HepG2 (cell line): ENCODE data around the gene ORMDL2. TPM values are rescaled to one million over a fixed set of nuclear protein-coding genes. Genes with fewer than 3 reads are reported as not detected.

Experiments
- ATAC-seq: fragments of 200-7000 bp; cut with Tn5 transposase; 3 replicates; pipeline ENCODE4 v1.9.1; 2020; ENCODE audit warnings: mild to moderate bottlenecking, moderate library complexity
- BruUV-seq: library from RNA; stranded (reverse); fragments of 400-500 nt; replicated peaks from 2 replicates; lab custom pipeline; 2021; lab: Mats Ljungman, UMichigan
- CTCF ChIA-PET: fragments of 300-600 bp; formaldehyde crosslinking; extraction: SDS; loops from one replicate; lab custom pipeline; 2021; ENCODE audit warnings: low total read pairs, inconsistent platforms, low intra/inter-chr PET ratio; lab: Yijun Ruan, JAX
- POLR2A ChIA-PET: fragments of 350-600 bp; sonication (Branson Sonifier 250); formaldehyde crosslinking; loops from one replicate; lab custom pipeline; 2020; ENCODE audit warnings: antibody characterized with exemption, inconsistent platforms; lab: Yijun Ruan, JAX
- DNase-seq: peaks from one replicate; pipeline ENCODE4 v3.0.0-alpha.2; 2015; ENCODE audit warnings: low spot score
- FAIRE-seq: peaks from 3 replicates; lab custom pipeline; 2011; peaks lifted over from hg19 to GRCh38; lab: Jason Lieb, UNC
- H2AFZ ChIP-seq: one replicate; pipeline ENCODE4 v1.6.1; 2011; ENCODE audit warnings: low read length, inconsistent platforms
- H3K27ac ChIP-seq: fragments of 300-600 bp; 3 replicates; pipeline ENCODE4 v1.8.0; 2011; ENCODE audit warnings: mixed run types, mild to moderate bottlenecking, mixed read lengths, low read length, inconsistent platforms; ENCODE audit not compliant: insufficient read depth; ENCODE audit errors: extremely low read length
- H3K27me3 ChIP-seq, 2 experiments: fragments of 200-600 bp in 1 of 2; 2 replicates in 1 of 2; 3 replicates in 1 of 2; pipeline versions ENCODE4 v1.6.0 to v1.8.0; 2011; ENCODE audit warnings: low read length in 2 of 2, mild to moderate bottlenecking in 2 of 2, moderate library complexity in 2 of 2, inconsistent platforms in 1 of 2; ENCODE audit not compliant: insufficient read depth in 2 of 2, control insufficient read depth in 1 of 2
- H3K36me3 ChIP-seq, 2 experiments: fragments of 200-600 bp in 1 of 2; replicated peaks in 1 of 2; 2 replicates in 1 of 2; 3 replicates in 1 of 2; pipeline versions ENCODE4 v1.5.1 to v1.8.0; 2011; ENCODE audit warnings: low read length in 2 of 2, inconsistent platforms in 1 of 2; ENCODE audit not compliant: insufficient read depth in 2 of 2, control insufficient read depth in 1 of 2
- H3K4me1 ChIP-seq: 2 replicates; pipeline ENCODE4 v1.5.1; 2012; ENCODE audit warnings: low read length, inconsistent platforms; ENCODE audit not compliant: insufficient read depth
- H3K4me2 ChIP-seq: 2 replicates; pipeline ENCODE4 v1.6.0; 2011; ENCODE audit warnings: low read depth, low read length, inconsistent platforms
- H3K4me3 ChIP-seq, 3 experiments: fragments of 200-600 bp in 1 of 3; sonication (generic), shearing (Covaris generic) in 1 of 3; replicated peaks in 1 of 3; 2 replicates each; pipeline ENCODE4 v1.5.1; 2011 to 2016; ENCODE audit warnings: low read length in 3 of 3, inconsistent platforms in 2 of 3, low read depth in 2 of 3, mild to moderate bottlenecking in 2 of 3, control low read depth in 1 of 3, mixed read lengths in 1 of 3; ENCODE audit not compliant: insufficient read depth in 1 of 3
- H3K79me2 ChIP-seq: one replicate; pipeline ENCODE4 v1.6.1; 2011; ENCODE audit warnings: low read length, inconsistent platforms; ENCODE audit not compliant: insufficient read depth
- H3K9ac ChIP-seq: 2 replicates; pipeline ENCODE4 v1.6.0; 2011; ENCODE audit warnings: mild to moderate bottlenecking, low read depth, low read length, inconsistent platforms; ENCODE audit not compliant: insufficient read depth
- H3K9me3 ChIP-seq: 2 replicates; pipeline ENCODE4 v1.5.1; 2012; ENCODE audit warnings: mild to moderate bottlenecking, low read length
- H4K20me1 ChIP-seq: 2 replicates; pipeline ENCODE4 v1.6.0; 2011; ENCODE audit warnings: inconsistent platforms, mild to moderate bottlenecking, low read length, moderate library complexity; ENCODE audit not compliant: insufficient read depth
- BHLHE40 ChIP-seq: IDR thresholded peaks from 2 replicates; pipeline ENCODE4 v1.6.1; 2011; ENCODE audit warnings: low read length, improper control_type of control experiment
- HCFC1 ChIP-seq: fragments of 150-350 bp; IDR thresholded peaks from 2 replicates; pipeline ENCODE4 v1.6.1; 2014; ENCODE audit warnings: low read depth, low read length
- HMG20B ChIP-seq: conservative IDR thresholded peaks from 2 replicates; pipeline ENCODE4 v1.6.1; 2016; ENCODE audit warnings: missing genetic modification reagents, missing compliant biosample characterization
- KDM6A ChIP-seq: IDR thresholded peaks from 2 replicates; pipeline ENCODE4 v1.6.1; 2016; ENCODE audit warnings: low read depth
- MAZ ChIP-seq, 2 experiments: sonication (generic) in 1 of 2; formaldehyde crosslinking in 1 of 2; IDR thresholded peaks; 2 replicates each; pipeline versions ENCODE4 v1.5.0 to v1.6.1; 2012 to 2020; ENCODE audit warnings: low read depth in 2 of 2, mild to moderate bottlenecking in 2 of 2, borderline replicate concordance in 1 of 2, improper control_type of control experiment in 1 of 2, low read length in 1 of 2, missing genetic modification reagents in 1 of 2, moderate library complexity in 1 of 2
- MEIS2 ChIP-seq: sonication (generic); formaldehyde crosslinking; IDR thresholded peaks from 2 replicates; pipeline ENCODE4 v1.9.0; 2021; ENCODE audit warnings: mild to moderate bottlenecking, missing genetic modification reagents
- MYNN ChIP-seq: sonication (generic); formaldehyde crosslinking; IDR thresholded peaks from 2 replicates; pipeline ENCODE4 v1.4.0; 2020; ENCODE audit warnings: mild to moderate bottlenecking, low read depth, missing genetic modification reagents
- NFE2 ChIP-seq: sonication (generic); formaldehyde crosslinking; IDR thresholded peaks from 2 replicates; pipeline ENCODE4 v1.4.0; 2020; ENCODE audit warnings: missing genetic modification reagents
- POLR2AphosphoS5 ChIP-seq: IDR thresholded peaks from 2 replicates; pipeline ENCODE4 v1.6.1; 2012; ENCODE audit warnings: low read depth, low read length
- ZNF264 ChIP-seq: sonication (generic); formaldehyde crosslinking; IDR thresholded peaks from 2 replicates; pipeline ENCODE4 v1.4.0; 2020; ENCODE audit warnings: missing genetic modification reagents
- ZNF329 ChIP-seq: sonication (generic); formaldehyde crosslinking; IDR thresholded peaks from 2 replicates; pipeline ENCODE4 v1.9.0; 2021; ENCODE audit warnings: low read depth, mild to moderate bottlenecking, missing genetic modification reagents
- ZNF354B ChIP-seq: sonication (generic); formaldehyde crosslinking; IDR thresholded peaks from 2 replicates; pipeline ENCODE4 v1.8.0; 2022; ENCODE audit warnings: mild to moderate bottlenecking, missing genetic modification reagents
- WGBS: methylation state at CpG from one replicate; pipeline ENCODE4 v1.1.6; 2017; ENCODE audit warnings: low lambda C conversion rate; 5-methylcytosine and 5-hydroxymethylcytosine counted together
- in situ Hi-C: cut with HindIII; loops from 2 replicates; pipeline ENCODE4 v1.10.0; 2017; ENCODE audit warnings: low pct_unique_long_range_greater_than_20kb; ENCODE audit not compliant: extremely low pct_ligation_motif_present
- intact Hi-C: fragments of 100-400 bp; cut with micrococcal nuclease; formaldehyde crosslinking; loops from one replicate; pipeline ENCODE4 v1.10.0; 2022; ENCODE audit not compliant: unreplicated experiment
- polyA plus RNA-seq, 8 experiments: library from polyadenylated mRNA; depleted of rRNA in 3 of 8; stranded (reverse) in 7 of 8; unstranded in 1 of 8; fragments of >200 nt; fragmentation: Illumina TruSeq in 4 of 8; extraction: Trizol in 4 of 8; gene quantifications; 2 replicates each; pipeline versions ENCODE4 v1.2.1 to v1.2.3, GENCODE V29; 2011 to 2016; ENCODE audit warnings: low read depth in 4 of 8, missing spikeins in 1 of 8, mixed read lengths in 1 of 8; ENCODE audit not compliant: insufficient read depth in 1 of 8
- total RNA-seq, 5 experiments: library from RNA; depleted of rRNA; stranded (reverse); fragments of >200 nt; fragmentation: Illumina TruSeq; extraction: Trizol; gene quantifications; 2 replicates each; pipeline ENCODE4 v1.2.3, GENCODE V29; 2016; ENCODE audit warnings: low read depth in 1 of 5
- TF ChIP-seq, protein P1 (sequence below): sonication (generic); formaldehyde crosslinking; IDR thresholded peaks from 2 replicates; pipeline ENCODE4 v1.4.0; 2020; ENCODE audit warnings: mild to moderate bottlenecking, missing genetic modification reagents
- TF ChIP-seq, protein P2 (sequence below): sonication (generic); formaldehyde crosslinking; IDR thresholded peaks from 2 replicates; pipeline ENCODE4 v1.5.1; 2020; ENCODE audit warnings: mild to moderate bottlenecking, missing genetic modification reagents, moderate library complexity

The ORMDL2 gene
- total and polyA plus RNA-seq, 2 of the 13 experiments (the other 11 are each of a cell fraction or from before 2014, with no cell fraction given) = 24.0 to 28.6 TPM

DNA sequence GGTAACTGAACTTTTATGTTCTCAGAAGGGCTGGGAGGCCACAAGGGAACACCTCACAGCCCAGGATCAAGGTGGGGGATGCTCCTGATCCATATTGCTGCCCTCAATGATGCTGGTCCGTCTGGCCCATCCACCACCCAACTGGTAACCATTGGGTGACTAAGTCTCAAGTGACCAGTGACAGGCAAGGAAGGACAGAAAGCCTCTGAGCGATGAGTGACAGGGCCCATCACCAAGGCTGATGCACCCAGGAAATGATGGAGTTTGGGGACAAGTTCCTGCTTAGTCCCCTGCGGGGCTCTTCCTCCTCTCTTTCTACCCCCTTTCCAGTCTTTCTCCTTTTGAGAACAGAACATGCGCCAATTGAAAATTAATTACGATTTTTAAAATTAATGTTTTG is 27.5 kb downstream of the ORMDL2 start (continued):
- no peak for TF ChIP-seq NFE2
- no peak for TF ChIP-seq HCFC1
- TF ChIP-seq, protein P1, sequence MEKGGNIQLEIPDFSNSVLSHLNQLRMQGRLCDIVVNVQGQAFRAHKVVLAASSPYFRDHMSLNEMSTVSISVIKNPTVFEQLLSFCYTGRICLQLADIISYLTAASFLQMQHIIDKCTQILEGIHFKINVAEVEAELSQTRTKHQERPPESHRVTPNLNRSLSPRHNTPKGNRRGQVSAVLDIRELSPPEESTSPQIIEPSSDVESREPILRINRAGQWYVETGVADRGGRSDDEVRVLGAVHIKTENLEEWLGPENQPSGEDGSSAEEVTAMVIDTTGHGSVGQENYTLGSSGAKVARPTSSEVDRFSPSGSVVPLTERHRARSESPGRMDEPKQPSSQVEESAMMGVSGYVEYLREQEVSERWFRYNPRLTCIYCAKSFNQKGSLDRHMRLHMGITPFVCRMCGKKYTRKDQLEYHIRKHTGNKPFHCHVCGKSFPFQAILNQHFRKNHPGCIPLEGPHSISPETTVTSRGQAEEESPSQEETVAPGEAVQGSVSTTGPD (CRISPR knock-in tag) = no peak
- no peak for TF ChIP-seq MYNN (CRISPR knock-in tag)
- TF ChIP-seq KDM6A (CRISPR knock-in tag) = no peak
- no peak for TF ChIP-seq HMG20B (CRISPR knock-in tag)

DNA sequence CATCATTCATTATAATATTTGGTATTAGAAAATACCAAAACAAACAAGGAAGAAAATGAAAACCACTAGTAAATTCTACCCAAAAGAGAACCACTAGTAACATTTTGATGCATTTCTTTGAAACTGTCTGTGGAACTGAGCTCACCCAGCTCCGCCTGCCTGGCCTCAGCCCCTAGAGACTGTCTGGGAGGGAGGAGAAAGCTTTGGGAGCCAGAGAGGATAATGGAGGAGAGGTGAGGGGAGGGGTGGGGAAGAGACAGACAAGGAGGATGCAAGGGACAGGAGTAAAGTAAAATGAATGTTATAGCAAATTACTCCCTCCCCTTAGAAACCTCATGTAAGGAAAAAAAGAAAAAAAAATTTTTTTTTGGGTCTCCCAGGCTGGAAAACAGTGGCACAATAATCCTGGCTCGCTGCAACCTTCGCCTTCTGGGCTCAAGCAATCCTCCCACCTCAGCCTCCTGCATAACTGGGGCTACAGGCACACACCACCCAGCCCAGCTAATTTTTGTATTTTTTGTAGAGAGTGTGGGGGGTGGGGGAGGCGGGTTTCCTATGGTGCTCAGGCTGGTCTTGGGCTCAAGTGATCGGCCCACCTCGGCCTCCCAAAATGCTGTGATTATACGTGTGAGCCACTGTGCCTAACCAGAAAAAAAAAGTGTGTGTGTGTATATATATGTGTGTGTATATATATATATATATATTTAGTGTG is 28.1 kb downstream of the ORMDL2 start:
- H4K20me1 ChIP-seq = no peaks in the 10 kb centered on the region
- peaks cover 1 to 18% of the 10 kb centered on the region in 2 experiments; a peak in 3 of 5 replicates for H3K27me3 ChIP-seq
- H3K4me3 ChIP-seq = no peak overlapping the region
- in situ Hi-C loops = no loop called here
- no peak overlapping the region for H2AFZ ChIP-seq
- H3K4me2 ChIP-seq = no peak overlapping the region
- ATAC-seq (no peak), FAIRE-seq (no peak), DNase-seq (no peak)
- no peak overlapping the region for H3K9ac ChIP-seq
- 50% methylated on average over 7 of the region's 7 CpGs for WGBS
- H3K9me3 ChIP-seq = no peaks in the 10 kb centered on the region
- no TSS peak for BruUV-seq
- H3K79me2 ChIP-seq = no peaks in the 10 kb centered on the region
- ChIA-PET CTCF (no interaction called here), POLR2A (interaction anchor here (1.6 kb wide), 1 partner anchor 28 kb away, joined by 3 read pairs; the partner anchor contains the start of genes ORMDL2 and SARNP)
- TF ChIP-seq ZNF264 (CRISPR knock-in tag) (no peak), ZNF329 (CRISPR knock-in tag) (no peak), ZNF354B (CRISPR knock-in tag) (no peak), MEIS2 (CRISPR knock-in tag) (no peak), POLR2AphosphoS5 (no peak), BHLHE40 (no peak), MAZ (IDR thresholded peaks at IDR 0.05; ENCODE audit: borderline replicate concordance, low read depth, low read length) (no peak), MAZ (CRISPR knock-in tag; IDR thresholded peaks at IDR 0.05; ENCODE audit: low read depth) (no peak)
- TF ChIP-seq, protein P2, sequence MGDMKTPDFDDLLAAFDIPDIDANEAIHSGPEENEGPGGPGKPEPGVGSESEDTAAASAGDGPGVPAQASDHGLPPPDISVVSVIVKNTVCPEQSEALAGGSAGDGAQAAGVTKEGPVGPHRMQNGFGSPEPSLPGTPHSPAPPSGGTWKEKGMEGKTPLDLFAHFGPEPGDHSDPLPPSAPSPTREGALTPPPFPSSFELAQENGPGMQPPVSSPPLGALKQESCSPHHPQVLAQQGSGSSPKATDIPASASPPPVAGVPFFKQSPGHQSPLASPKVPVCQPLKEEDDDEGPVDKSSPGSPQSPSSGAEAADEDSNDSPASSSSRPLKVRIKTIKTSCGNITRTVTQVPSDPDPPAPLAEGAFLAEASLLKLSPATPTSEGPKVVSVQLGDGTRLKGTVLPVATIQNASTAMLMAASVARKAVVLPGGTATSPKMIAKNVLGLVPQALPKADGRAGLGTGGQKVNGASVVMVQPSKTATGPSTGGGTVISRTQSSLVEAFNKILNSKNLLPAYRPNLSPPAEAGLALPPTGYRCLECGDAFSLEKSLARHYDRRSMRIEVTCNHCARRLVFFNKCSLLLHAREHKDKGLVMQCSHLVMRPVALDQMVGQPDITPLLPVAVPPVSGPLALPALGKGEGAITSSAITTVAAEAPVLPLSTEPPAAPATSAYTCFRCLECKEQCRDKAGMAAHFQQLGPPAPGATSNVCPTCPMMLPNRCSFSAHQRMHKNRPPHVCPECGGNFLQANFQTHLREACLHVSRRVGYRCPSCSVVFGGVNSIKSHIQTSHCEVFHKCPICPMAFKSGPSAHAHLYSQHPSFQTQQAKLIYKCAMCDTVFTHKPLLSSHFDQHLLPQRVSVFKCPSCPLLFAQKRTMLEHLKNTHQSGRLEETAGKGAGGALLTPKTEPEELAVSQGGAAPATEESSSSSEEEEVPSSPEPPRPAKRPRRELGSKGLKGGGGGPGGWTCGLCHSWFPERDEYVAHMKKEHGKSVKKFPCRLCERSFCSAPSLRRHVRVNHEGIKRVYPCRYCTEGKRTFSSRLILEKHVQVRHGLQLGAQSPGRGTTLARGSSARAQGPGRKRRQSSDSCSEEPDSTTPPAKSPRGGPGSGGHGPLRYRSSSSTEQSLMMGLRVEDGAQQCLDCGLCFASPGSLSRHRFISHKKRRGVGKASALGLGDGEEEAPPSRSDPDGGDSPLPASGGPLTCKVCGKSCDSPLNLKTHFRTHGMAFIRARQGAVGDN (CRISPR knock-in tag) = no peak
- H3K4me1 ChIP-seq = peaks cover 33% of the 10 kb centered on the region
- H3K27ac ChIP-seq = no peak overlapping the region
- no peaks in the 10 kb centered on the region for H3K36me3 ChIP-seq
- intact Hi-C loops = no loop called here
